Calu3 (cell line): Measurements from ENCODE around the gene ZFYVE19. TPM values are rescaled to one million over a fixed set of nuclear protein-coding genes. Genes with fewer than 3 reads are reported as not detected.

Source experiments
- BruUV-seq: library from RNA; stranded (reverse); fragments of 400-500 nt; replicated peaks from 2 replicates; lab custom pipeline; 2021; lab: Mats Ljungman, UMichigan
- CTCF ChIA-PET: fragments of 300-600 bp; sonication (Branson Sonifier 250); formaldehyde crosslinking; loops from one replicate; lab custom pipeline; 2022; ENCODE audit warnings: antibody characterized with exemption; lab: Charles Lee
- DNase-seq: peaks from one replicate; pipeline ENCODE4 v3.0.0; 2022
- H3K27ac Mint-ChIP-seq: one replicate; pipeline ENCODE4 v1.8.0; 2022; ENCODE audit warnings: mixed read lengths; ENCODE audit not compliant: unreplicated experiment
- H3K27me3 Mint-ChIP-seq: one replicate; pipeline ENCODE4 v1.8.0; 2022; ENCODE audit warnings: mixed read lengths; ENCODE audit not compliant: unreplicated experiment
- H3K36me3 Mint-ChIP-seq: one replicate; pipeline ENCODE4 v1.8.0; 2022; ENCODE audit warnings: mild to moderate bottlenecking, moderate library complexity, mixed read lengths; ENCODE audit not compliant: insufficient read depth, unreplicated experiment
- H3K4me1 Mint-ChIP-seq: one replicate; pipeline ENCODE4 v1.8.0; 2022; ENCODE audit warnings: mild to moderate bottlenecking, low read depth, mixed read lengths; ENCODE audit not compliant: unreplicated experiment
- H3K4me3 Mint-ChIP-seq: one replicate; pipeline ENCODE4 v1.8.0; 2022; ENCODE audit warnings: mild to moderate bottlenecking, low read depth, moderate library complexity, mixed read lengths; ENCODE audit not compliant: unreplicated experiment
- H3K9me3 Mint-ChIP-seq: one replicate; pipeline ENCODE4 v1.8.0; 2022; ENCODE audit warnings: low read depth, mixed read lengths; ENCODE audit not compliant: unreplicated experiment
- intact Hi-C: fragments of 100-400 bp; cut with micrococcal nuclease; formaldehyde crosslinking; loops from one replicate; pipeline ENCODE4 v1.10.0; 2022; ENCODE audit not compliant: unreplicated experiment
- total RNA-seq: library from RNA; stranded (reverse); gene quantifications from 2 replicates; pipeline ENCODE4 v1.2.3, GENCODE V29; 2022
- TF ChIP-seq, protein P1 (sequence below): fragments of 200-600 bp; IDR thresholded peaks from one replicate; pipeline ENCODE4 v1.8.0; 2022; ENCODE audit warnings: antibody characterized with exemption; ENCODE audit not compliant: unreplicated experiment

The ZFYVE19 gene
- total RNA-seq, 1 experiment from 2014 or later: 13.9 TPM

- intact Hi-C loops: no loop called here
- Mint-ChIP-seq H3K4me3 (no peak overlapping the region), H3K36me3 (peaks cover 32% of the 10 kb centered on the region)
Observed at GRCh38 chr15:40850576-40851112, 43.8 kb downstream of the ZFYVE19 start.

GRCh38 chr15:40852529-40852928 is 45.6 kb downstream of the ZFYVE19 start:
- intact Hi-C loops: no loop called here
- BruUV-seq: no TSS peak
- CTCF ChIA-PET: no interaction called here
- Mint-ChIP-seq H3K27me3 (no peaks in the 10 kb centered on the region), H3K9me3 (no peaks in the 10 kb centered on the region), H3K4me1 (peaks cover 16% of the 10 kb centered on the region), H3K27ac (no peak overlapping the region), H3K4me3 (no peak overlapping the region), H3K36me3 (peaks cover 23% of the 10 kb centered on the region)
- TF ChIP-seq, protein P1, sequence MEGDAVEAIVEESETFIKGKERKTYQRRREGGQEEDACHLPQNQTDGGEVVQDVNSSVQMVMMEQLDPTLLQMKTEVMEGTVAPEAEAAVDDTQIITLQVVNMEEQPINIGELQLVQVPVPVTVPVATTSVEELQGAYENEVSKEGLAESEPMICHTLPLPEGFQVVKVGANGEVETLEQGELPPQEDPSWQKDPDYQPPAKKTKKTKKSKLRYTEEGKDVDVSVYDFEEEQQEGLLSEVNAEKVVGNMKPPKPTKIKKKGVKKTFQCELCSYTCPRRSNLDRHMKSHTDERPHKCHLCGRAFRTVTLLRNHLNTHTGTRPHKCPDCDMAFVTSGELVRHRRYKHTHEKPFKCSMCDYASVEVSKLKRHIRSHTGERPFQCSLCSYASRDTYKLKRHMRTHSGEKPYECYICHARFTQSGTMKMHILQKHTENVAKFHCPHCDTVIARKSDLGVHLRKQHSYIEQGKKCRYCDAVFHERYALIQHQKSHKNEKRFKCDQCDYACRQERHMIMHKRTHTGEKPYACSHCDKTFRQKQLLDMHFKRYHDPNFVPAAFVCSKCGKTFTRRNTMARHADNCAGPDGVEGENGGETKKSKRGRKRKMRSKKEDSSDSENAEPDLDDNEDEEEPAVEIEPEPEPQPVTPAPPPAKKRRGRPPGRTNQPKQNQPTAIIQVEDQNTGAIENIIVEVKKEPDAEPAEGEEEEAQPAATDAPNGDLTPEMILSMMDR: no peak
- no peak for DNase-seq

More at GRCh38 chr15:40850576-40851112, 43.8 kb downstream of the ZFYVE19 start:
- BruUV-seq: no TSS peak
- peaks cover 17% of the 10 kb centered on the region for H3K4me1 Mint-ChIP-seq
- no peak for DNase-seq
- CTCF ChIA-PET: interaction anchor here (0.5 to 0.7 kb wide), 2 partner anchors 28 to 64 kb away, joined by 3 to 4 read pairs; no protein-coding TSS in a partner anchor
- H3K27ac Mint-ChIP-seq: no peak overlapping the region
- no peaks in the 10 kb centered on the region for H3K9me3 Mint-ChIP-seq
- no peaks in the 10 kb centered on the region for H3K27me3 Mint-ChIP-seq
- TF ChIP-seq, protein P1: no peak

- Mint-ChIP-seq H3K27me3 (no peaks in the 10 kb centered on the region), H3K27ac (no peak overlapping the region), H3K4me3 (no peak overlapping the region), H3K36me3 (peaks cover 30% of the 10 kb centered on the region), H3K9me3 (no peaks in the 10 kb centered on the region), H3K4me1 (peaks cover 8% of the 10 kb centered on the region)
- TF ChIP-seq, protein P1: no peak
- no peak for DNase-seq
- CTCF ChIA-PET: no interaction called here
- no TSS peak for BruUV-seq
- intact Hi-C loops: no loop called here
Observed at GRCh38 chr15:40853241-40853890, 46.5 kb downstream of the ZFYVE19 start.

DNA sequence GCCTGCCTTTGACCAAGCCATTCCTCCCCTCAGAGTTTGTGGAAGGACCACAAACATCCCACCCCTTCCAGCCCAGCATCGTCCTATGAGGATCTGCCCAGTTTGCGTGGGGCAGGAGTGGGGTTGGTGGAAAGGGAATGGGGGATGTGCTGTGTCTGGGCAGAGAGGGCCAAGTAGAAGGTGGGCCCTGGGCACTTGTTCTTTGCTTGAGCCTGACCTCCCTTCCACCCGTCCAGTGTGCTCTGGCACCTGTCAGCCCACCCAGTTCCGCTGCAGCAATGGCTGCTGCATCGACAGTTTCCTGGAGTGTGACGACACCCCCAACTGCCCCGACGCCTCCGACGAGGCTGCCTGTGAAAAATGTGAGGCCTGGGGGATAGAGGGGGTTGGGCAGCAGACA is 47.3 kb downstream of the ZFYVE19 start:
- TF ChIP-seq, protein P1: no peak
- peaks cover 36% of the 10 kb centered on the region for H3K36me3 Mint-ChIP-seq
- no TSS peak for BruUV-seq
- H3K4me3 Mint-ChIP-seq: no peak overlapping the region
- H3K27me3 Mint-ChIP-seq: no peaks in the 10 kb centered on the region
- H3K4me1 Mint-ChIP-seq: peaks cover 7% of the 10 kb centered on the region
- H3K9me3 Mint-ChIP-seq: no peaks in the 10 kb centered on the region
- DNase-seq: no peak
- H3K27ac Mint-ChIP-seq: no peak overlapping the region
- intact Hi-C loops: no loop called here
- CTCF ChIA-PET: no interaction called here
